HepG2 (cell line): ENCODE measurements around the gene PHF21B. TPM values are rescaled to one million over a fixed set of nuclear protein-coding genes. Genes with fewer than 3 reads are reported as not detected.
A peak's percentile ranks its signal among the peaks of the same experiment; 100 is the strongest.

Experiments
- ASH2L ChIP-seq: fragments of 300-600, 200-600 bp; sonication (generic); IDR thresholded peaks from 2 replicates; pipeline ENCODE4 v1.7.0; 2017; ENCODE audit warnings: low read depth, mild to moderate bottlenecking, moderate library complexity, mixed read lengths, low read length; ENCODE audit not compliant: insufficient read length
- CBX2 ChIP-seq, 2 experiments: fragments of 200-600 bp in 1 of 2; sonication (generic); formaldehyde crosslinking in 1 of 2; IDR thresholded peaks; 2 replicates each; pipeline versions ENCODE4 v1.7.0 to v1.8.1; 2018 to 2022; ENCODE audit warnings: low read depth in 2 of 2, low read length in 1 of 2, mild to moderate bottlenecking in 1 of 2, missing genetic modification reagents in 1 of 2
- CCDC6 ChIP-seq: sonication (generic); formaldehyde crosslinking; IDR thresholded peaks from 2 replicates; pipeline ENCODE4 v1.8.1; 2022; ENCODE audit warnings: mild to moderate bottlenecking, missing genetic modification reagents, moderate library complexity
- CENPT ChIP-seq: sonication (generic); formaldehyde crosslinking; IDR thresholded peaks from 2 replicates; pipeline ENCODE4 v1.8.0; 2022; ENCODE audit warnings: low read depth, mild to moderate bottlenecking, moderate library complexity, missing genetic modification reagents
- CREB3 ChIP-seq: sonication (generic); formaldehyde crosslinking; IDR thresholded peaks from 2 replicates; pipeline ENCODE4 v1.5.0; 2020; ENCODE audit warnings: missing genetic modification reagents
- DR1 ChIP-seq: sonication (generic); formaldehyde crosslinking; IDR thresholded peaks from 2 replicates; pipeline ENCODE4 v1.8.0; 2021; ENCODE audit warnings: mild to moderate bottlenecking, missing genetic modification reagents, inconsistent platforms
- E2F5 ChIP-seq: sonication (generic); formaldehyde crosslinking; conservative IDR thresholded peaks from 2 replicates; pipeline ENCODE4 v1.4.0; 2020; ENCODE audit warnings: missing genetic modification reagents
- GATAD2A ChIP-seq: IDR thresholded peaks from 2 replicates; pipeline ENCODE4 v1.6.1; 2016
- IKZF5 ChIP-seq: IDR thresholded peaks from 2 replicates; pipeline ENCODE4 v1.6.1; 2018; ENCODE audit warnings: missing genetic modification reagents, mild to moderate bottlenecking, missing compliant biosample characterization
- MED1 ChIP-seq: sonication (generic); formaldehyde crosslinking; IDR thresholded peaks from 2 replicates; pipeline ENCODE4 v1.4.0; 2020; ENCODE audit warnings: missing genetic modification reagents
- NFATC3 ChIP-seq: sonication (generic); formaldehyde crosslinking; IDR thresholded peaks from 2 replicates; pipeline ENCODE4 v1.5.1; 2020; ENCODE audit warnings: mild to moderate bottlenecking, missing genetic modification reagents
- PAX8 ChIP-seq: sonication (generic); formaldehyde crosslinking; IDR thresholded peaks from 2 replicates; pipeline ENCODE4 v1.8.0; 2022; ENCODE audit warnings: mild to moderate bottlenecking, missing genetic modification reagents, borderline replicate concordance
- RERE ChIP-seq: IDR thresholded peaks from 2 replicates; pipeline ENCODE4 v1.6.1; 2016; ENCODE audit warnings: low read depth, missing genetic modification reagents, missing compliant biosample characterization
- SALL2 ChIP-seq: sonication (generic); formaldehyde crosslinking; IDR thresholded peaks from 2 replicates; pipeline ENCODE4 v1.8.1; 2023; ENCODE audit warnings: mild to moderate bottlenecking, missing genetic modification reagents, inconsistent platforms
- SIX1 ChIP-seq: sonication (generic); formaldehyde crosslinking; IDR thresholded peaks from 2 replicates; pipeline ENCODE4 v1.4.0; 2020; ENCODE audit warnings: missing genetic modification reagents, borderline replicate concordance
- ZFYVE20 ChIP-seq: sonication (generic); formaldehyde crosslinking; IDR thresholded peaks from 2 replicates; pipeline ENCODE4 v1.8.0; 2023; ENCODE audit warnings: low read depth, mild to moderate bottlenecking, moderate library complexity, missing genetic modification reagents, borderline replicate concordance
- ZNF569 ChIP-seq: sonication (generic); formaldehyde crosslinking; IDR thresholded peaks from 2 replicates; pipeline ENCODE4 v1.5.0; 2020; ENCODE audit warnings: mild to moderate bottlenecking, missing genetic modification reagents, moderate library complexity, borderline replicate concordance
- ZNF580 ChIP-seq: IDR thresholded peaks from 2 replicates; pipeline ENCODE4 v1.6.1; 2016; ENCODE audit warnings: low read depth, borderline replicate concordance
- ZSCAN21 ChIP-seq: sonication (generic); formaldehyde crosslinking; IDR thresholded peaks from 2 replicates; pipeline ENCODE4 v1.8.0; 2022; ENCODE audit warnings: mild to moderate bottlenecking, missing genetic modification reagents, moderate library complexity, borderline replicate concordance
- polyA plus RNA-seq, 8 experiments: library from polyadenylated mRNA; depleted of rRNA in 3 of 8; stranded (reverse) in 7 of 8; unstranded in 1 of 8; fragments of >200 nt; fragmentation: Illumina TruSeq in 4 of 8; extraction: Trizol in 4 of 8; gene quantifications; 2 replicates each; pipeline versions ENCODE4 v1.2.1 to v1.2.3, GENCODE V29; 2011 to 2016; ENCODE audit warnings: low read depth in 4 of 8, missing spikeins in 1 of 8, mixed read lengths in 1 of 8; ENCODE audit not compliant: insufficient read depth in 1 of 8
- total RNA-seq, 5 experiments: library from RNA; depleted of rRNA; stranded (reverse); fragments of >200 nt; fragmentation: Illumina TruSeq; extraction: Trizol; gene quantifications; 2 replicates each; pipeline ENCODE4 v1.2.3, GENCODE V29; 2016; ENCODE audit warnings: low read depth in 1 of 5

Gene PHF21B
- total and polyA plus RNA-seq, 2 of the 13 experiments (the other 11 are each of a cell fraction or from before 2014, with no cell fraction given), result not detected

- TF ChIP-seq ZFYVE20 (no peak), SIX1 (CRISPR knock-in tag) (no peak), DR1 (no peak; the same call in 1 of the 2 replicates), GATAD2A (peak; percentile 58), NFATC3 (CRISPR knock-in tag) (no peak), ZNF569 (CRISPR knock-in tag) (no peak), RERE (peak; percentile 35; the same call in 1 of the 2 replicates), ZSCAN21 (CRISPR knock-in tag) (peak; percentile 95), CCDC6 (CRISPR knock-in tag) (peak; percentile 90), CBX2 (IDR thresholded peaks at IDR 0.05; ENCODE audit: low read depth, low read length) (no peak), CBX2 (CRISPR knock-in tag; IDR thresholded peaks at IDR 0.05; ENCODE audit: low read depth) (no peak), MED1 (CRISPR knock-in tag) (peak; percentile 68), IKZF5 (peak; percentile 69; the same call in 1 of the 2 replicates), CREB3 (peak; percentile 94; the same call in 1 of the 2 replicates), ZNF580 (CRISPR knock-in tag) (peak; percentile 95), SALL2 (CRISPR knock-in tag) (no peak), CENPT (peak; percentile 81; the same call in 1 of the 2 replicates), ASH2L (no peak), E2F5 (CRISPR knock-in tag) (no peak), PAX8 (0 out of 2 replicates have a peak, but pooled peaks have one; percentile 71)
These were observed 34.2 kb downstream of the PHF21B start (continued) for GRCh38 chr22:44975427-44976262.
